Body of pancreas (tissue), 4 donors: ENCODE results near the gene LRP1-AS.

Experiments used
- POLR2A ChIP-seq, 3 donors: fragments of 450-650 bp; IDR thresholded peaks; one replicate each; pipeline ENCODE4 v1.6.1; 2016; ENCODE audit warnings: antibody characterized with exemption in 3 of 3, mild to moderate bottlenecking in 2 of 3
- TF ChIP-seq, protein P1 (sequence below), 7 experiments: fragments of 450-650 bp in 4 of 7; fragments of 200-600 bp in 3 of 7; sonication (generic) in 3 of 7; IDR thresholded peaks; one replicate each; pipeline ENCODE4 v1.5.1; 2016 to 2019; ENCODE audit warnings: antibody characterized with exemption in 7 of 7

DNA sequence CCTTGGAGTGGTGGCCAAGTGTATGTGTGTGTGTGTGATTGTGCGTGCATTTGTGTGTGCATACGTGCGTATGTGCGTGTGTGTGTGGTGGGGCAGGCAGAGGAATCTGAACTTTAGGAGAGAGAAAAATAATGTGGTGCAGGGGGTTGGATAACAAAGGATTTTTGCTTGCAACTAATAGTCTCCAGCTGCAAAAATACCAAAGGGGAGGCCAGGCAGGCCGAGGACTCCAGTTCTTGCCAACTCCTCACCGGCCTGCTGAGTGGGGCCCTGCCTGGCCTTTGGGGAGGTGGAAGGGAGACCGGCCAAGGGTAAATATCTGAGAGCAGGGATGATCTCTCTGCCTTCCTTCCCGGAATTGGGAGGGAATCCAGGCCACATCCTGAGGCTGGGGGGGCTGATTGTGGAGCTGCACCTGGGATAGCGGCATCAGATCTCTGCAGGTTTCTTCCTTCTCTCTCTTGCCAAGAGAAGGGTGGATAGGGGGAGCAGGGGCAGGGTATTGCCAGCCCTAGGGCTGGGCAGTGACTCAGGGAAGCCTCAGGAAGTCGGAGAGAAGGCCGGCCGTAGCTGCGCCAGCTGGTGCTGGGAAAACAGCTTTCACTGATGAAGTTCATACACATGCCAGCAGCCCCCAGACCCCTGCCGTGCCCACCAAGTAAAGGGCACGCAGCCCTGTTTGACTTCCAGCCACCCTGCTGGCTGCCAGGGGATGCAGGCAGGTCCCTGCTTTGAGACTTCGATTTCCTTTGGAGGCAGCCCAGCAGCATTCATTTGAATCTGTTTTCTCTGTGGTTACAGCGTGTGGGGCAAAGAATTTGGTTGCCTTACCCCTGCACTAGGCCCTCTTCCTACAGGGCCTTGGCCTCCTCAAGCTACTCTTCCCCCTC, 4.6 kb upstream of the LRP1-AS start:
- no peak for TF ChIP-seq POLR2A (IDR thresholded peaks at IDR 0.05)
- TF ChIP-seq, protein P1, sequence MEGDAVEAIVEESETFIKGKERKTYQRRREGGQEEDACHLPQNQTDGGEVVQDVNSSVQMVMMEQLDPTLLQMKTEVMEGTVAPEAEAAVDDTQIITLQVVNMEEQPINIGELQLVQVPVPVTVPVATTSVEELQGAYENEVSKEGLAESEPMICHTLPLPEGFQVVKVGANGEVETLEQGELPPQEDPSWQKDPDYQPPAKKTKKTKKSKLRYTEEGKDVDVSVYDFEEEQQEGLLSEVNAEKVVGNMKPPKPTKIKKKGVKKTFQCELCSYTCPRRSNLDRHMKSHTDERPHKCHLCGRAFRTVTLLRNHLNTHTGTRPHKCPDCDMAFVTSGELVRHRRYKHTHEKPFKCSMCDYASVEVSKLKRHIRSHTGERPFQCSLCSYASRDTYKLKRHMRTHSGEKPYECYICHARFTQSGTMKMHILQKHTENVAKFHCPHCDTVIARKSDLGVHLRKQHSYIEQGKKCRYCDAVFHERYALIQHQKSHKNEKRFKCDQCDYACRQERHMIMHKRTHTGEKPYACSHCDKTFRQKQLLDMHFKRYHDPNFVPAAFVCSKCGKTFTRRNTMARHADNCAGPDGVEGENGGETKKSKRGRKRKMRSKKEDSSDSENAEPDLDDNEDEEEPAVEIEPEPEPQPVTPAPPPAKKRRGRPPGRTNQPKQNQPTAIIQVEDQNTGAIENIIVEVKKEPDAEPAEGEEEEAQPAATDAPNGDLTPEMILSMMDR (IDR thresholded peaks at IDR 0.05): no peak
